Central memory CD8-positive, alpha-beta T cell (primary cell): ENCODE results near the gene PLG.
"Not testable (repeated sequence)": the region's sequence is repeated elsewhere in the genome, so short reads cannot be mapped to it uniquely, and the experiment has no call there.

ENCODE experiments used
- ATAC-seq: fragments of 150-1000 bp; cut with Tn5 transposase; replicated peaks from 2 replicates; pipeline ENCODE4 v1.10.0; 2022; ENCODE audit warnings: mild to moderate bottlenecking, moderate FRiP score, moderate number of reproducible peaks; ENCODE audit not compliant: poor library complexity, severe bottlenecking; ENCODE audit errors: extremely low read depth
- DNase-seq, 2 donors: peaks; one replicate each; pipeline ENCODE4 v3.0.0; 2021; ENCODE audit warnings: low spot score in 2 of 2
- H3K27ac Mint-ChIP-seq: one replicate; pipeline ENCODE4 v1.8.0; 2022; ENCODE audit warnings: low read depth, mild to moderate bottlenecking, moderate library complexity, mixed read lengths
- H3K27me3 Mint-ChIP-seq: one replicate; pipeline ENCODE4 v1.8.0; 2022; ENCODE audit warnings: mixed read lengths
- H3K36me3 Mint-ChIP-seq: one replicate; pipeline ENCODE4 v1.8.0; 2022; ENCODE audit warnings: mild to moderate bottlenecking, moderate library complexity, mixed read lengths; ENCODE audit not compliant: insufficient read depth
- H3K4me1 Mint-ChIP-seq: one replicate; pipeline ENCODE4 v1.8.0; 2022; ENCODE audit warnings: mixed read lengths
- H3K4me3 Mint-ChIP-seq: one replicate; pipeline ENCODE4 v1.8.0; 2022; ENCODE audit warnings: mild to moderate bottlenecking, moderate library complexity, mixed read lengths
- H3K9me3 Mint-ChIP-seq: one replicate; pipeline ENCODE4 v1.8.0; 2022; ENCODE audit warnings: mixed read lengths

PLG gene

GRCh38 chr6:160789263-160790027 is 87.4 kb downstream of the PLG start:
- Mint-ChIP-seq H3K4me1 (no peaks in the 10 kb centered on the region), H3K27me3 (no peaks in the 10 kb centered on the region), H3K9me3 (no peaks in the 10 kb centered on the region), H3K4me3 (no peak overlapping the region), H3K36me3 (peaks cover 3% of the 10 kb centered on the region), H3K27ac (no peak overlapping the region)
- DNase-seq, result no peak
- ATAC-seq, result no peak

GRCh38 chr6:160790028-160790792 is 88.2 kb downstream of the PLG start:
- no peak for ATAC-seq

GRCh38 chr6:160791459-160791858 is 89.4 kb downstream of the PLG start:
- Mint-ChIP-seq H3K4me3 (no peak overlapping the region), H3K4me1 (no peaks in the 10 kb centered on the region), H3K27me3 (no peaks in the 10 kb centered on the region), H3K27ac (no peak overlapping the region), H3K9me3 (peaks cover under 1% of the 10 kb centered on the region), H3K36me3 (peaks cover 3% of the 10 kb centered on the region)
- no peak for DNase-seq
- no peak for ATAC-seq

More at GRCh38 chr6:160790028-160790792, 88.2 kb downstream of the PLG start:
- no peaks in the 10 kb centered on the region for H3K27me3 Mint-ChIP-seq
- DNase-seq, result no peak
- peaks cover 3% of the 10 kb centered on the region for H3K36me3 Mint-ChIP-seq
- peak overlapping the region; percentile 66 for H3K27ac Mint-ChIP-seq
- no peaks in the 10 kb centered on the region for H3K4me1 Mint-ChIP-seq
- H3K4me3 Mint-ChIP-seq, result no peak overlapping the region
- no peaks in the 10 kb centered on the region for H3K9me3 Mint-ChIP-seq

GRCh38 chr6:160791981-160792418 is 90.0 kb downstream of the PLG start:
- Mint-ChIP-seq H3K4me3 (no peak overlapping the region), H3K27me3 (no peaks in the 10 kb centered on the region), H3K4me1 (no peaks in the 10 kb centered on the region), H3K27ac (no peak overlapping the region), H3K36me3 (peaks cover 3% of the 10 kb centered on the region), H3K9me3 (peaks cover 6% of the 10 kb centered on the region)
- DNase-seq (no peak), ATAC-seq (no peak)

GRCh38 chr6:160792708-160793107 is 90.7 kb downstream of the PLG start:
- Mint-ChIP-seq H3K9me3 (peaks cover 6% of the 10 kb centered on the region), H3K4me1 (no peaks in the 10 kb centered on the region), H3K4me3 (no peak overlapping the region), H3K27ac (no peak overlapping the region), H3K36me3 (peaks cover 3% of the 10 kb centered on the region), H3K27me3 (no peaks in the 10 kb centered on the region)
- ATAC-seq (no peak), DNase-seq (no peak)

DNA sequence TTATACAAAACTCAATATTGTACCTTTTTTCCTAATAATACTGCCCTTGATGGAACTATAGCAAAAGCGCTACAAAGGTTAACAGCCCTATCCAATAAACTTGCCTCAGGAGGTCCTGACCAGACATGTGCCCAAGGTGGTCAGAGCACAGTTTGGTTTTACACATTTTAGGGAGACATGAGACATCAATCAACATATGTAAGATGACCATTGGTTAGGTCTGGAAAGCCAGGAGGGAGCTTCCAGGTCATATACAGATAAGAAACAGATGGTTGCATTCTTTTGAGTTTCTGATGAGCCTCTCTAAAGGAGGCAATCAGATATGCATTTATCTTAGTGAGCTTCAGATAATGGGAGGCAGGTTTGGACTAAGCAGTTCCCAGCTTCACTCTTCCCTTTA is 91.6 kb downstream of the PLG start:
- Mint-ChIP-seq H3K4me1 (no peaks in the 10 kb centered on the region), H3K27me3 (no peaks in the 10 kb centered on the region), H3K4me3 (no peak overlapping the region), H3K27ac (no peak overlapping the region), H3K9me3 (peaks cover 6% of the 10 kb centered on the region), H3K36me3 (peaks cover 3% of the 10 kb centered on the region)
- DNase-seq, result no peak
- no peak for ATAC-seq

DNA sequence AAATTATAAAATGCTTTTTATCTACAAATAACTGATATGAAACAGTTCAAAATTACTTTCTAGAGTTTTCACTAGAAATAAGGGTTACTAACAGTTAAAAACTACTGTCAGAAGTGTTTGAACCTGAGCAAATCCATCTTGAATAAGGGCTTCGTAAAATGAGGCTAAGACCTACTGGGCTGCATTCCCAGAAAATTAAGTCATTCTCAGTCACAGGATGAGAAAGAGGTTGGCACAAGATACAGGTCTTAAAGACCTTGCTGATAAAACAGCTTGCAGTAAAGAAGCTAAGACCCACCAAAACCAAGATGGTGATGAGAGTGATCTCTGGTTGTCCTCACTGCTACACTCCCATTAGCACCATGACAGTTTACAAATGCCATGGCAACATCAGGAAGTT is 93.7 kb downstream of the PLG start:
- Mint-ChIP-seq H3K27me3 (no peaks in the 10 kb centered on the region), H3K27ac (no peak overlapping the region), H3K36me3 (no peaks in the 10 kb centered on the region), H3K4me1 (no peaks in the 10 kb centered on the region), H3K4me3 (no peak overlapping the region), H3K9me3 (peaks cover 6% of the 10 kb centered on the region)
- no peak for ATAC-seq
- DNase-seq, result no peak

DNA sequence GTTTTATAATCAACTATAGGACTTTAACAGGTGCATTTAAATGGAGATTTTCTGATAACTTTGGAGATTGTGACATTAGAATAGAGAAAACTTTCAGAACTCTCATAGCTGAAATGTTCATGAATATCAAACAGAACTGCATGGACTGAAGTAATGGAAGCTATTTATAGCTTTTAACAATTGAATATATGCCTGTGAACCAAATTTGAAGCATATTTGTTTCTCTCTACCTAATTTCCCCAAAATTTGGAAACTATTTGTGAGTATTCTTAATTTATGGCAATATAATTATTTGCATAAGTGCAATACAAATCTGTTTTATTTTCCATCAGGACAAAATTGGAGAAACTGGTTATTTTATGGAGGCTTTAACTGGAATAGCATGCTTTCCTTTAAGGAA is 96.6 kb downstream of the PLG start:
- Mint-ChIP-seq H3K9me3 (peaks cover 6% of the 10 kb centered on the region), H3K4me1 (no peaks in the 10 kb centered on the region), H3K4me3 (no peak overlapping the region), H3K36me3 (no peaks in the 10 kb centered on the region), H3K27ac (no peak overlapping the region), H3K27me3 (no peaks in the 10 kb centered on the region)
- ATAC-seq, result no peak
- no peak for DNase-seq

- Mint-ChIP-seq H3K4me1 (no peaks in the 10 kb centered on the region), H3K27ac (no peak overlapping the region), H3K9me3 (peaks cover 6% of the 10 kb centered on the region), H3K4me3 (no peak overlapping the region), H3K36me3 (no peaks in the 10 kb centered on the region), H3K27me3 (no peaks in the 10 kb centered on the region)
- no peak for DNase-seq
- ATAC-seq, result no peak
These were observed 97.9 kb downstream of the PLG start for GRCh38 chr6:160799801-160800506.

DNA sequence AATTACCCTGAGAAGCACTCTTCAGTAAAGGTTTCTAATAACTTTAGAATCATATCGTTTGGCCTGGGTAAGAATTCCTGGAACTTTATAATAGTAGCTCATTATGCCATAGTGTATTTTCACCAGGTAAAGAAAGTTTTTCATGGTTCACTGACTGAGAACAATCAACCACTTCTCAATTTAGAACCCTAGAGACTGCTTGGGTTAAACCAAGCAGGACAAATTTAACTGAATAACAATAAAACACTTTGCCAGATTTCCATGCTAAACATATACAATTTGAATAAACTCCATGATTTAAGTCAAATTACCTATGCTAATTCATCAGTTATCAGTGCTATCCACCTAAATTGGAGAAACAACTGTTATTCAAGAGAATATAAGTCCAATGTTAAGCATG is 99.4 kb downstream of the PLG start:
- Mint-ChIP-seq H3K9me3 (peaks cover 6% of the 10 kb centered on the region), H3K36me3 (no peaks in the 10 kb centered on the region), H3K4me1 (no peaks in the 10 kb centered on the region), H3K4me3 (no peak overlapping the region), H3K27ac (no peak overlapping the region), H3K27me3 (peaks cover 8% of the 10 kb centered on the region)
- DNase-seq (no peak), ATAC-seq (no peak)

DNA sequence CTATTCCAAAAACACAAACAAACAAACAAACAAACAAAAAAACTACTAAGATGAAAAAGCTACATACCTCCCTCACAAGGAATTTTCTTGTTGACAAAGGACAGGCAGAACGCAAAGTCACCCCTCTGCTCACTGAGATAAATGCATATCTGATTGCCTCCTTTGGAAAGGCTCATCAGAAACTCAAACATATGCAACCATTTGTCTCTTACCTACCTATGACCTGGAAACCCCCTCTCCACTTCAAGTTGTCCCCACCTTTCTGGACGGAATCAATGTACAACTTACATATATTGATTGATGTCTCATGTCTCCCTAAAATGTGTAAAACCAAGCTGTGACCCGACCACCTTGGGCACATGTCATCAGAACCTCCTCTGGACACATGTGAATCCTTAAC is 100.0 kb downstream of the PLG start:
- not testable (repeated sequence) for H3K4me1 Mint-ChIP-seq, ATAC-seq, H3K27ac Mint-ChIP-seq, H3K9me3 Mint-ChIP-seq, DNase-seq, H3K36me3 Mint-ChIP-seq, H3K4me3 Mint-ChIP-seq
- peaks cover 14% of the 10 kb centered on the region for H3K27me3 Mint-ChIP-seq
